IPS-NIHi7 (cell line): ENCODE results near the gene BCAS3.
A peak's percentile ranks its signal among the peaks of the same experiment; 100 is the strongest.

ENCODE experiments used
- DNase-seq: peaks from one replicate; pipeline ENCODE4 v3.0.0; 2012; ENCODE audit warnings: mixed read lengths; ENCODE audit errors: extremely low spot score

The BCAS3 gene

DNA sequence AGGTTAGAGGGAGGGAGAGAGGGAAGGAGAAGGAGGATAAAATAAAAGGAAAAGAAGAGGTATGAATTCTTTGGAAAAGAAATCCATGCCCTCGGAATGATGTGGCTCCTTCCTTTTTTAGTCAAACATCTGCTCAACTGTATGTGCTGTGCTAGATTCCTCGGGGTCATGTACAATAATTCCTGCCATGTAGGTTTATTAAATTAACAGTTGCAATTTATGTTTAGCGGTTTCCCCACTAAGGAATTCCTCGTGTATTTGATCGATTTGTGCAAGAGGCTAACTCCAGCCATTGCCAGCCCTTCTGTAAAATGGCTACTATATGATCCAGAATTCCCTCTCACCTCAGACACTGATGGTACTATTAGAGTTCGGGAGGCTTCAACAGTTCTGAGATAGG lies 639.0 kb downstream of the BCAS3 start:
- no peak for DNase-seq

- peak; percentile 55 for DNase-seq
Measured at GRCh38 chr17:61317779-61318178, 640.1 kb downstream of the BCAS3 start.

- no peak for DNase-seq
Measured at GRCh38 chr17:61318684-61319098, 641.0 kb downstream of the BCAS3 start.

- no peak for DNase-seq
Measured at GRCh38 chr17:61321344-61321743, 643.7 kb downstream of the BCAS3 start.

DNA sequence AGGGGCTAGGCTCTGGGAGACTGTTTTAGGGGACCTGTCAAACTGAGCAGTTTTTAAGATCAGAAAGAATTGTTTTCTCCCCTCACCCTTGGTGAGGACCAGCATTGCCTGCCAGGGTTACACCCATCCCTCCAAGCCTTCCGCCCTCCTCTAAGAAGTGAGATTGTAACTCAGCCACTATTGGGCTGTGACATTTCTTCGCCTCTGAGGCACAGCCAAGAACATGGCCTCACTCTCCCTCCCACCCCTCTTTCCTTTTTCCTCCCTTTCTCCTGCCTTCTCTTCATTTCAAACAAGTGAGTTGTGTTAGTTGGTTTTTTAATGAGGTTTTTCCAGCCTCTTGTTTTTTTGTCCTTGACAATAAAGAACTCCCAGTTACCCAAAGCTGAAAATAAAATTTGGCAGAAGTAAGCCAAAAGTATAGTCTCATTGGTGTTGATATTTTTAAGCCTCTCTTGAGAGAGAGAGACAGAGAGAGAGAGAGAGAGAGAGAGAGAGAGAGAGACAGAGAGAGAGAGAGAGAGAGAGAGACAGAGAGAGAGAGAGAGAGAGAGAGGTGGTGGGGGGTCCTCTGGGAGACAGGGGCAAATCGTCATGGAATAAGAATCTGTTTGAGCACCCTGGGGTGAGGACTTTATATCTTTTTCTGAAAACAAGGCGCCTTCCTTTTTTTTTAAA lies 644.8 kb downstream of the BCAS3 start:
- no peak for DNase-seq

DNA sequence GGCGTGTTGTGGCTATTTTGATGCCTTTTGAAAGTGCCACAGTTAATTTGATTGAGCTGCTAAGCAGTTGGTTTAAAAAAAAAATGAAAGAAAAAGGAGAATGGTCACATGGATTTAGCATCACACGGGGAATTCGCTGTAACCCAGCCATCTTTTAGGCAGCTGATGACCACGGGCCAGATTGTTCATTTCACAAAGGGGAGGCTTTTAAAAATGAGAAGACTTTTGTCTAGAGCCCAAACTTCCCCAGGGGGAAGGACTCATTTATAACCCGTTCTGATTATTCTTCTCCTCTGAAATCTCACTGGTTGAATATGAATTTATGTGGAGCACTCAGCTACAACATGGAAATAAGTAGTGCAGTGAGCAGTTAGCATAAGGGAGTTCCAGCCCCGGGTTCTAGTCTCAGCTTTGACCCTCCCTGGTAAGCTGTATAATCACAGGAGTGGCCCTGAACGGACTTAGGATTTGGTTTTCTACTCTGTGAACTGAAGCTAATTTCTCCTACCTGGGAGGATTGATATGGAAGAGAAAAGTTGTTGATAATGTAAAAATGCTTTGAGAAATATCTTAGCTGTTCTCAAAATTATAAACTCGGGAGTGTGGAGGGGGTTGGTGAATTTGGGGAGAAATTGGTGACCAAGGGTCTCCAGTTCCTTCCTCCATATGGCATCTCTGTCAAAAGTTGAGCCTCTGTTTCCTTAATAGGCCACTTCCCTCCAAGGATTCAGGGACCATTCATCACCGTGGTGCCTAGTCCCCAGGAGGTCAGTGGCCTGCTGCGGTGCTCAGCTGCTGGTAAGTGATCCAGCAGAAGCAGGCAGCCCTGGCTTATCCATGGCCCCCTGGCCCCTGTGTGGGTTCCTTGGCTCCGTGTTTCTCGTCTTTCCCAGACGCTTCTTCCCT lies 645.6 kb downstream of the BCAS3 start:
- no peak for DNase-seq

DNA sequence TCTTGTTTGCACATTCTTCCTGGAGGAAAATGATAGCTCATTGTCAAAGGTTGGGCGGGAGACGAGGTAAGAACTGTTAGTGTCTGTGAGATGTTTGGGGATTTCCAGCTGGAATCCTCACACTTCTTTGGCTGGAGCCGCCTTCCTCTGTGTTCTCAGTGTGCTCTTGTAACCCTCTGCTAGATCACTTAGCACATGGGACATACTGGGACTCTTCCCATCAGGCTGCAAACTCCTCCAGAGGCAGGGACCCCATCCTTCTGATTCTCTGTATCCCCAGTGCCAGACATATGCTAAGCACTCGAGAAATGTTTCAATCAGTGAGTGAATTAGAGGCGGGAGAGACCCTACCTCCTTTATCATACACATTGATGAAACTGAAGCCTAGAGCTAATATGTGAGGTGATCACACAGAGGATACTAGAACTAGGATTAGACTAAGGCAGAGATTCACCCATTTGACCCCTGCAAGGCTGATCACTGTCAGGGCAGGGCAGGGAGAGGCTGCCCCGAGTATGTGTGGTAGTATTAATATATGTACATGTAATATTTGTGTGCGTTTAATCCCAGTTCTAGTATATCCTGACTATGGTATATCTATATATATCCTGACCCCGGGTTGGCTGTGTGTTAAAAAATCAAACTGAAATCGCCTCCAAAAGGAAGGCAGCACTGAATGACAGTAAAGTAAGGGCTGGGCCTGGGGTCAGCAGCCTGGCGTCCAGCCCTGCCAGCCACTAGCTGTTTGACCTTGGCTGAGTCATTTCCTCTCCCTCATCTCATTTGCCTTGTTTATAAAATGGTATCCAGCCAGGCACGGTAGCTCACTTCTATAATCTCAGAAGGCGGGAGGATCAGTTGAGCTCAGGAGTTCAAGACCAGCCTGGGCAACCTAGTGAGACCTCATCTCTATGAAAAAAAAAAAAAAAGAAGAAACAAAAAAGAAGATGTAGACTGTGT lies 646.5 kb downstream of the BCAS3 start:
- no peak for DNase-seq

DNA sequence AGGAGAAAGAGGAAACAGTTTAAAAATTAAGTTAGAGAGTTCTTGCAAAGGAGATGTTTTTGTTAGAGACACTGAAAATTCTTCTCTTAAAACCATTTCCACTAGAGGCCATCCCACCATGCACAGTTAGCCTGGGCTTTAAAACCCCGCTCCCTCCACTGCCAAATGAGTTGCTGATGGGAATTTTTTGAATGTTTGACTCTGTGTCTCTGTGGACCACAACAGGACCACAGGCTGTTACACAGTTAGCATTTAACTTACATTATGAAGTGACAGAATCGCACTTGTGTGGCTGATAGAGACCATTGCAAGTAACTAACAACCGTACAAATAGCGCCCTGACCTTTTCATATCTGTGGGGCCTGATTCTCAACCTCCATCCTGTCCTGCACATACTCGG lies 647.3 kb downstream of the BCAS3 start:
- no peak for DNase-seq

- no peak for DNase-seq
Measured at GRCh38 chr17:61325382-61326073, 647.9 kb downstream of the BCAS3 start.

- no peak for DNase-seq
Measured at GRCh38 chr17:61326330-61326729, 648.7 kb downstream of the BCAS3 start.

DNA sequence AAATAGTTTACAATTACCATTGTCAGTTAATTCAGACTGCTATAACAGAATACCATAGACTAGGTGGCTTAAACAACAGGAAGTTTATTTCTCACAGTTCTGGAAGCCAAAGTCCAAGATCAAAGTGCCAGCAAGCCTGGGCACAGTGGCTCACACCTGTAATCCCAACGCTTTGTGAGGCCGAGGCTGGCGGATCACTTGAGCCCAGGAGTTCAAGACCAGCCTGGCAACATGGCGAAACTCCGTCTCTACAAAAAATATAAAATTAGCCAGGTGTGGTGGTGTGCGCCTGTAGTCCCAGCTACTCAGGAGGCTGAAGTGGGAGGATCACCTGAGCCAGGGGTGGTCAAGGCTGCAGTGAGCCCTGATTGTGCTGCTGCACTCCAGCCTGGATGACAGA lies 650.7 kb downstream of the BCAS3 start:
- DNase-seq, result no peak

DNA sequence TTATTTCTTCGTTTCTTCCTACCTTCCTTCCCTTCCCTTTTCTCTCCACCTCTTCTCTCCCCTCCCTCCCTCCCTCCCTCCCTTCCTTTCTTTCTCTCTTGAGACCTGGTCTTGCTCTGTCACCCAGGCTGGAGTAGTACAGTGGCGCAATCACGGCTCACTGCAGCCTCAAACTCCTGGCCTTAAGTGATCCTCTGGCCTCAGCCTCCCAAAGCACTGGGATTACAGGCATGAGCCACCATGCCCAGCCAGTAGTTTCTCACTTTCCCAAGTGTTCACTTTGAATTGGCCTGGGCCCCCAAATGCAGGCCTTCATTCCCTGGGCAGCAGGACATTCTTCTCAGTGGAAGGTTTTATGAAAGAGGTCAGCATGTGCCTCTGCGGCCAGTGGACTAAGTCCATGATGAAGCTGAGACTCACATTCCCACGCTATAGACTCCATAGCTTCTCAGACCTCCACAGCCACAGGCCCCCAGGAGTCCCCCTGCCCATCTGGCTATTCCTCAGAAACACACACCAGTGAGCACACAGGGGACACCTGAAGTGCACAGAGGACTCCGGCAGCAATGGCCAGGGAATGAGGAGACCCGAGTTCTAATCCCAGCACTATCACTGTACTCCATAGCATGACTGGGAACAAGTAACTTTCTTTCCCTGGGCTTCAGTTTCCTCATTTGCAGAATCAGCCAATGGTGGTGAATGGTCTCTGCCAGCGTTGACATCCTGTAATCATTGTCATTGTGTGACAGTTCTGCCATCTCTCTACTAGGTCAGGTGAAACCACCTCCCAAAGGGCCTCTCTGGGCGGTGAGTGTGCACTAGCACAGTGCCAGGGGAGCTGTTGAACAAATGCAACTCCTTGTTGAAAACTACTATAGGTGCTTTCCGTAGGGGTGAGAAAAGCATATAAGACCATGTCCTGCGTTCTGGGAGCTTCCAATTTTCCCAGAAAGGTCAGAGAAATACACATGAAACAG lies 652.8 kb downstream of the BCAS3 start:
- no peak for DNase-seq

DNA sequence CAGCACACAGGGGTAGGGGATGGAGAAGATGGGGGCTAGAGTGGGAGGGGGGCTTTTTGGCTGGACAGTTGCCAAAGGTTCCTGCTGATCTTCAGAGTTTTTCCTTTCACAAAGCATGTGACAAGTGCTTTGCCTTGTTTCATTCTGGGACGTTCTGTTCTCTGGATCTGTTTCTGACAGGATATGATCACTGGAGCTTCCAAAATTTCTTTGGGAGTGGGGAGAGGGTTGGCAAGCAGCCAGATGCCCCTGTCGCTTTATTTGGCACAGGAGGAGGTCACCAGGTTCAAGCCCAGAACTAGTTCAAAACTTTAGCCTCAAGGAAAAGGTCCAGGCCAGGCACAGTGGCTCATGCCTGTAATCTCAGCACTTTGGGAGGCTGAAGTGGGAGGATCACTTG lies 653.5 kb downstream of the BCAS3 start:
- DNase-seq, result no peak

GRCh38 chr17:61331886-61332285 lies 654.2 kb downstream of the BCAS3 start:
- DNase-seq, result no peak

GRCh38 chr17:61333136-61333535 lies 655.5 kb downstream of the BCAS3 start:
- no peak for DNase-seq

DNA sequence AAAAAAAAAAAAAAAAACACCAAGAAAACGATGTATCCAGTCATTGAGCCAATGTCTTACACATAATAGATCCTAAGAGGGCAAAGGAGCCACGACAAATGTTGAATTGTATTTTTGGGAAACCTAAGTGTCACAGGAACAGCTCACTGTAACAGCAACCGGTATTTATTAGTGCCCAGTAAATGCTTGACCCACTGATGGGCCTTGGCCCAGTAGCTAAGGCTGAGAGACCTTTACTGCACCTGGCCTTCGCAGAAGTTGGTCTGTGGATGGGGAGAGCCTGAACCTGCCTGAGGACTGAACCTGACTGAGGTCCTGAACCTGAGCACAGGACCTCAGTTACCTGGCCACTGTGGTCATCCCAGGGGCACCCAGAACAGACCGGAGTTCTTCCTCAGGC lies 657.0 kb downstream of the BCAS3 start:
- DNase-seq, result no peak

DNA sequence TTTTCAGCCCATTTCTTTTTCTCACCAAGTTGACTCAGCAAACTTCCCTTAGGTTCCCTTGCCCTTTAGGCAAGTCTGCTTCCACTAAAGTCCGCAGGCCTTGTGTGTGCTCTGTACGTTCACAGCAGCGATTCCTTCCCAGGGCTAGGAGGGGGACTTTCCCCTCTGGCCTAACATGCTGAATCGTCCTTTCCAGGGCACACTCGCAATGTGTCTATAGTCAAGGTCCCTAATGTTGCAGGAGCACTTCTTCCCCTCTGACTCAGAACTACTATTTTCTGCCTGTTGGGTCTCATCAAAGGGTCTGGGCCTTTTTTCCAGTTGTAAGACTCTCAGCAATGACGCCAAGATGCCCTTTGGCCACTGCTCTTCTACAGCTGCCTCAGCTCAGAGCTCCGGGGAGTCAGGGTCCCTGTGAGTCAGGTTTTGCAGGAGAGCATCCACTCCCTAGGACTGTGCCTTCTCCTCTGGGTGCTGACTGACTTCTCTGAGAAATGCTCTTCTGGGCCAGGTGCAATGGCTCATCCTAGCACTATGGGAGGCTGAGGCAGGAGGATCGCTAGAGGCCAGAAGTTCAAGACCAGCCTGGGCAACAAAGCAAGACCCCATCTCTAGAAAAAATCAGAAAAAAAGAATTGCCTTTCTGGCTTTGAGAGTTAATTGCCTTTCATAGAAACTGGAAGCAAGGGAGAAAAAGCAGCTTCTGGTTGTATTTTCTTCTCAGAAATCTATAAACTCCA lies 657.6 kb downstream of the BCAS3 start:
- no peak for DNase-seq

- DNase-seq, result no peak
Measured at GRCh38 chr17:61335845-61336655, 658.4 kb downstream of the BCAS3 start.

DNA sequence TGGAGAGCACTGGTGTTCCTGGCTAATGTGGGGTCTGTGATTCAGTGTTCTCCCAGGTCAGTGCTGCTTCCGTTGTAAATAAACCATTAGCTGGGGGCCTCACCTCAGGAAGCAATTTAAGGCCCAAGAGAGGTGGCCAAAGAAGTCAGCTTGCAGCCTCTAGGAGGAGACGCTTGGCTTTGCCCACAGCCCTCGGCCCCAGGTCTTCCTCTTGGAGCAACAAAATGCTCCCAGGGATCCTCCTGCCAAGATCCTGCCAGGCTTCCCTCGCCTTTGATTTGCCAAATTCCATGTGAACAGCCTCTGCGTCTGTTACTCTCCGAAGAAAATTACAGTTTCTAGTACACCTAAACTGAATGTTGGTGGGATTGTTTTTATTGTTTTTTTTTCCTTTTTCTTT lies 659.6 kb downstream of the BCAS3 start:
- no peak for DNase-seq
